ACHN (cell line): Measurements from ENCODE around the gene MC1R.

Experiments
- DNase-seq: peaks from one replicate; pipeline ENCODE4 v3.0.0-alpha.2; 2015
- in situ Hi-C: cut with HindIII; loops from 2 replicates; pipeline ENCODE4 v1.10.0; 2017; ENCODE audit warnings: low sequenced_read_pairs, low pct_ligation_motif_present, low pct_unique_long_range_greater_than_20kb

Gene MC1R

GRCh38 chr16:89969741-89970410, 51.2 kb downstream of the MC1R start:
- in situ Hi-C loops: no loop called here
- DNase-seq: no peak
